Calu3 (cell line): ENCODE measurements around the gene LRMDA. TPM values are rescaled to one million over a fixed set of nuclear protein-coding genes. Genes with fewer than 3 reads are reported as not detected.

Source experiments
- BruUV-seq: library from RNA; stranded (reverse); fragments of 400-500 nt; replicated peaks from 2 replicates; lab custom pipeline; 2021; lab: Mats Ljungman, UMichigan
- CTCF ChIA-PET: fragments of 300-600 bp; sonication (Branson Sonifier 250); formaldehyde crosslinking; loops from one replicate; lab custom pipeline; 2022; ENCODE audit warnings: antibody characterized with exemption; lab: Charles Lee
- DNase-seq: peaks from one replicate; pipeline ENCODE4 v3.0.0; 2022
- H3K27ac Mint-ChIP-seq: one replicate; pipeline ENCODE4 v1.8.0; 2022; ENCODE audit warnings: mixed read lengths; ENCODE audit not compliant: unreplicated experiment
- H3K27me3 Mint-ChIP-seq: one replicate; pipeline ENCODE4 v1.8.0; 2022; ENCODE audit warnings: mixed read lengths; ENCODE audit not compliant: unreplicated experiment
- H3K36me3 Mint-ChIP-seq: one replicate; pipeline ENCODE4 v1.8.0; 2022; ENCODE audit warnings: mild to moderate bottlenecking, moderate library complexity, mixed read lengths; ENCODE audit not compliant: insufficient read depth, unreplicated experiment
- H3K4me1 Mint-ChIP-seq: one replicate; pipeline ENCODE4 v1.8.0; 2022; ENCODE audit warnings: mild to moderate bottlenecking, low read depth, mixed read lengths; ENCODE audit not compliant: unreplicated experiment
- H3K4me3 Mint-ChIP-seq: one replicate; pipeline ENCODE4 v1.8.0; 2022; ENCODE audit warnings: mild to moderate bottlenecking, low read depth, moderate library complexity, mixed read lengths; ENCODE audit not compliant: unreplicated experiment
- H3K9me3 Mint-ChIP-seq: one replicate; pipeline ENCODE4 v1.8.0; 2022; ENCODE audit warnings: low read depth, mixed read lengths; ENCODE audit not compliant: unreplicated experiment
- CTCF ChIP-seq: fragments of 200-600 bp; IDR thresholded peaks from one replicate; pipeline ENCODE4 v1.8.0; 2022; ENCODE audit warnings: antibody characterized with exemption; ENCODE audit not compliant: unreplicated experiment
- intact Hi-C: fragments of 100-400 bp; cut with micrococcal nuclease; formaldehyde crosslinking; loops from one replicate; pipeline ENCODE4 v1.10.0; 2022; ENCODE audit not compliant: unreplicated experiment
- total RNA-seq: library from RNA; stranded (reverse); gene quantifications from 2 replicates; pipeline ENCODE4 v1.2.3, GENCODE V29; 2022

Gene LRMDA
- total RNA-seq, 1 experiment from 2014 or later: 7.6 TPM

GRCh38 chr10:75740541-75740940, 309.1 kb downstream of the LRMDA start:
- H3K36me3 Mint-ChIP-seq: no peaks in the 10 kb centered on the region
- CTCF ChIA-PET: no interaction called here
- H3K4me3 Mint-ChIP-seq: no peak overlapping the region
- TF ChIP-seq CTCF: no peak
- no peak for DNase-seq
- H3K4me1 Mint-ChIP-seq: no peaks in the 10 kb centered on the region
- H3K9me3 Mint-ChIP-seq: peaks cover 3% of the 10 kb centered on the region
- no peaks in the 10 kb centered on the region for H3K27me3 Mint-ChIP-seq
- no TSS peak for BruUV-seq
- intact Hi-C loops: no loop called here
- no peak overlapping the region for H3K27ac Mint-ChIP-seq

GRCh38 chr10:75742355-75742754, 310.9 kb downstream of the LRMDA start:
- Mint-ChIP-seq H3K9me3 (peaks cover 3% of the 10 kb centered on the region), H3K4me3 (no peak overlapping the region), H3K4me1 (no peaks in the 10 kb centered on the region), H3K27ac (no peak overlapping the region), H3K27me3 (no peaks in the 10 kb centered on the region), H3K36me3 (no peaks in the 10 kb centered on the region)
- no peak for TF ChIP-seq CTCF
- BruUV-seq: no TSS peak
- CTCF ChIA-PET: no interaction called here
- no peak for DNase-seq
- intact Hi-C loops: no loop called here

GRCh38 chr10:75743291-75743778, 311.9 kb downstream of the LRMDA start:
- H3K27ac Mint-ChIP-seq: no peak overlapping the region
- no peaks in the 10 kb centered on the region for H3K4me1 Mint-ChIP-seq
- no peak overlapping the region for H3K4me3 Mint-ChIP-seq
- intact Hi-C loops: no loop called here
- no TSS peak for BruUV-seq
- no peaks in the 10 kb centered on the region for H3K36me3 Mint-ChIP-seq
- CTCF ChIA-PET: no interaction called here
- peaks cover 3% of the 10 kb centered on the region for H3K9me3 Mint-ChIP-seq
- TF ChIP-seq CTCF: no peak
- DNase-seq: no peak
- H3K27me3 Mint-ChIP-seq: no peaks in the 10 kb centered on the region

- Mint-ChIP-seq H3K27me3 (no peaks in the 10 kb centered on the region), H3K9me3 (peaks cover 3% of the 10 kb centered on the region), H3K4me3 (no peak overlapping the region), H3K4me1 (no peaks in the 10 kb centered on the region), H3K36me3 (no peaks in the 10 kb centered on the region), H3K27ac (no peak overlapping the region)
- TF ChIP-seq CTCF: no peak
- CTCF ChIA-PET: no interaction called here
- intact Hi-C loops: no loop called here
- BruUV-seq: no TSS peak
- no peak for DNase-seq
Observed at GRCh38 chr10:75744261-75744660, 312.8 kb downstream of the LRMDA start.
